SK-N-SH (cell line): ENCODE measurements around the gene RNF8. TPM values are rescaled to one million over a fixed set of nuclear protein-coding genes. Genes with fewer than 3 reads are reported as not detected.

Experiments
- CTCF ChIA-PET: fragments of 300-600, 350-600 bp; formaldehyde crosslinking; extraction: SDS; loops from one replicate; lab custom pipeline; 2021; lab: Yijun Ruan, JAX
- POLR2A ChIA-PET: fragments of 350-600 bp; sonication (Branson Sonifier 250); formaldehyde crosslinking; extraction: SDS; loops from one replicate; lab custom pipeline; 2020; ENCODE audit warnings: antibody characterized with exemption, inconsistent platforms; lab: Yijun Ruan, JAX
- DNase-seq: peaks from one replicate; pipeline ENCODE4 v3.0.0; 2012
- H2AFZ ChIP-seq: fragments of 200-600 bp; sonication (generic); 2 replicates; pipeline ENCODE4 v1.8.1; 2016; ENCODE audit warnings: antibody characterized with exemption, mild to moderate bottlenecking, low read depth
- H3F3A ChIP-seq: fragments of 200-600 bp; sonication (generic); replicated peaks from 2 replicates; pipeline ENCODE3; 2016; ENCODE audit warnings: antibody characterized with exemption, mild to moderate bottlenecking; ENCODE audit not compliant: insufficient read depth
- H3K27ac ChIP-seq, 2 experiments: fragments of 200-500 bp in 1 of 2; fragments of 200-600 bp in 1 of 2; sonication (Bioruptor generic) in 1 of 2; sonication (generic), shearing (Covaris generic) in 1 of 2; 2 replicates each; pipeline versions ENCODE4 v1.5.1 to v1.6.1; 2014 to 2016; ENCODE audit warnings: low read depth in 2 of 2, inconsistent platforms in 1 of 2, low read length in 1 of 2, mild to moderate bottlenecking in 1 of 2, mixed read lengths in 1 of 2
- H3K27me3 ChIP-seq: fragments of 200-600 bp; sonication (generic), shearing (Covaris generic); 2 replicates; pipeline ENCODE4 v1.6.1; 2016; ENCODE audit warnings: mixed run types; ENCODE audit not compliant: insufficient read depth
- H3K36me3 ChIP-seq, 2 experiments: fragments of 200-500 bp in 1 of 2; fragments of 200-600 bp in 1 of 2; sonication (Bioruptor generic) in 1 of 2; sonication (generic) in 1 of 2; replicated peaks in 1 of 2; 2 replicates each; pipeline versions ENCODE3 to v1.5.1; 2014 to 2016; ENCODE audit warnings: low read length in 1 of 2, mild to moderate bottlenecking in 1 of 2; ENCODE audit not compliant: insufficient read depth in 2 of 2, control insufficient read depth in 1 of 2
- H3K4me1 ChIP-seq, 2 experiments: fragments of 200-500 bp in 1 of 2; fragments of 200-600 bp in 1 of 2; sonication (Bioruptor generic) in 1 of 2; sonication (generic), shearing (Covaris generic) in 1 of 2; 2 replicates each; pipeline versions ENCODE4 v1.5.1 to v1.6.1; 2014 to 2016; ENCODE audit warnings: low read depth in 1 of 2, low read length in 1 of 2, mixed run types in 1 of 2; ENCODE audit not compliant: insufficient read depth in 2 of 2, control insufficient read depth in 1 of 2
- H3K4me2 ChIP-seq: fragments of 200-600 bp; sonication (generic), shearing (Covaris generic); 2 replicates; pipeline ENCODE4 v1.6.1; 2017; ENCODE audit warnings: mixed run types
- H3K4me3 ChIP-seq, 2 experiments: fragments of 200-500 bp in 1 of 2; fragments of 200-600 bp in 1 of 2; sonication (Bioruptor generic) in 1 of 2; sonication (generic), shearing (Covaris generic) in 1 of 2; 2 replicates each; pipeline versions ENCODE4 v1.5.1 to v1.8.1; 2014 to 2016; ENCODE audit warnings: low read depth in 2 of 2, inconsistent platforms in 1 of 2, low read length in 1 of 2, mild to moderate bottlenecking in 1 of 2, mixed read lengths in 1 of 2, moderate library complexity in 1 of 2
- H3K79me2 ChIP-seq: fragments of 200-600 bp; sonication (generic); 2 replicates; pipeline ENCODE4 v1.8.1; 2017; ENCODE audit warnings: mild to moderate bottlenecking; ENCODE audit not compliant: insufficient read depth
- H3K9ac ChIP-seq: fragments of 200-600 bp; sonication (generic); 2 replicates; pipeline ENCODE4 v1.6.1; 2017; ENCODE audit warnings: mixed run types
- H3K9me2 ChIP-seq: fragments of 200-600 bp; sonication (generic); 2 replicates; pipeline ENCODE4 v1.6.1; 2017; ENCODE audit warnings: mixed run types
- H3K9me3 ChIP-seq: fragments of 200-600 bp; sonication (generic); 2 replicates; pipeline ENCODE4 v1.6.1; 2017; ENCODE audit warnings: mixed run types, mild to moderate bottlenecking, moderate library complexity
- H4K20me1 ChIP-seq: fragments of 200-600 bp; sonication (generic); 2 replicates; pipeline ENCODE4 v1.6.1; 2017; ENCODE audit warnings: mild to moderate bottlenecking, mixed run types; ENCODE audit not compliant: insufficient read depth
- CHD2 ChIP-seq: fragments of 150-350 bp; IDR thresholded peaks from 2 replicates; pipeline ENCODE4 v1.6.1; 2018; ENCODE audit warnings: low read length; ENCODE audit not compliant: partially characterized antibody
- EZH2phosphoT487 ChIP-seq: fragments of 200-600 bp; sonication (generic); IDR thresholded peaks from 2 replicates; pipeline ENCODE4 v1.6.1; 2017; ENCODE audit warnings: low read depth, mixed run types, mild to moderate bottlenecking, antibody characterized with exemption, moderate library complexity, borderline replicate concordance
- FOSL2 ChIP-seq: IDR thresholded peaks from 2 replicates; pipeline ENCODE4 v1.4.0; 2012; ENCODE audit warnings: low read depth, mild to moderate bottlenecking, moderate library complexity, borderline replicate concordance
- FOXM1 ChIP-seq: IDR thresholded peaks from 2 replicates; pipeline ENCODE4 v1.4.0; 2012; ENCODE audit warnings: low read depth, mild to moderate bottlenecking
- GABPA ChIP-seq: IDR thresholded peaks from 2 replicates; pipeline ENCODE4 v1.4.0; 2012; ENCODE audit warnings: low read depth, mild to moderate bottlenecking
- GATA2 ChIP-seq: sonication (generic); formaldehyde crosslinking; IDR thresholded peaks from 2 replicates; pipeline ENCODE4 v1.5.0; 2020; ENCODE audit warnings: mild to moderate bottlenecking, missing genetic modification reagents
- MXI1 ChIP-seq: IDR thresholded peaks from 2 replicates; pipeline ENCODE4 v1.6.1; 2012; ENCODE audit warnings: mild to moderate bottlenecking, low read depth, low read length, improper control_type of control experiment
- NFIC ChIP-seq: IDR thresholded peaks from 2 replicates; pipeline ENCODE4 v1.4.0; 2012; ENCODE audit warnings: borderline replicate concordance
- SMC3 ChIP-seq: IDR thresholded peaks from 2 replicates; pipeline ENCODE4 v1.6.1; 2012; ENCODE audit warnings: low read depth, low read length, improper control_type of control experiment
- WGBS: methylation state at CpG from one replicate; pipeline ENCODE4 v1.1.6; 2017; ENCODE audit warnings: low lambda C conversion rate; 5-methylcytosine and 5-hydroxymethylcytosine counted together
- polyA plus RNA-seq, 3 experiments: library from polyadenylated mRNA; depleted of rRNA; stranded (reverse); fragments of >200 nt; gene quantifications; 2 replicates each; pipeline ENCODE4 v1.2.3, GENCODE V29; 2012
- TF ChIP-seq, protein P1 (sequence below): IDR thresholded peaks from 2 replicates; pipeline ENCODE4; 2012
- TF ChIP-seq, protein P2 (sequence below): IDR thresholded peaks from 2 replicates; pipeline ENCODE4 v1.4.0; 2012; ENCODE audit warnings: low read depth, borderline replicate concordance
- TF ChIP-seq, protein P3 (sequence below): fragments of 200-600 bp; sonication (generic); IDR thresholded peaks from 2 replicates; pipeline ENCODE4 v1.6.1; 2017; ENCODE audit warnings: antibody characterized with exemption, mild to moderate bottlenecking, moderate library complexity

RNF8 gene
- polyA plus RNA-seq, 1 of the 3 experiments (the other 2 are of a cell fraction), result 21.7 TPM

DNA sequence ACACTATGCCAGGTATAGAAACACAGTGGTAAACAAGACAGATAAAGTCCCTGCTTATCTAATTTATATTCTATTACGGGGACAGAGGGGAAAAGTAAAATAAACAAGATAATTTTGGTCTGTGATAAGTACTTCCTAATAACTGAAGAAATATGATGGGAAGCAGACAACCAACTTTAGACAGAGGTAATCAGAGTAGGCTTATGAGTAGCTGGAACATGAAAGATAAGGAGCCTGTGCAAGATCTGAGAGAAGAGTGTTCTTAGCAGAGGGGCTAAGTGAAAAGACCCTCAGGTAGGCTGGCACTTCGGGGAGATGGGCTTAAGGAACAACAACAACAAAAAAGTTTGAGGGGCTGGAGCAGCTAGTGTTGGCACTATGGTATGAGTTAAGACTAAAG, 4.1 kb downstream of the RNF8 start:
- CTCF ChIA-PET, result no interaction called here
- no peaks in the 10 kb centered on the region for H3K9me2 ChIP-seq
- H3F3A ChIP-seq, result no peaks in the 10 kb centered on the region
- no peak overlapping the region; a peak in 1 of 4 replicates for H3K27ac ChIP-seq
- H3K4me3 ChIP-seq, result no peak overlapping the region
- peaks cover 63% of the 10 kb centered on the region for H3K79me2 ChIP-seq
- H3K4me2 ChIP-seq, result no peak overlapping the region
- H3K9me3 ChIP-seq, result no peaks in the 10 kb centered on the region
- H4K20me1 ChIP-seq, result no peaks in the 10 kb centered on the region
- H3K36me3 ChIP-seq, result peaks cover 7 to 29% of the 10 kb centered on the region in 2 experiments
- TF ChIP-seq FOSL2, result no peak
- no peak for TF ChIP-seq CHD2
- no peak for TF ChIP-seq GABPA
- TF ChIP-seq, protein P1, sequence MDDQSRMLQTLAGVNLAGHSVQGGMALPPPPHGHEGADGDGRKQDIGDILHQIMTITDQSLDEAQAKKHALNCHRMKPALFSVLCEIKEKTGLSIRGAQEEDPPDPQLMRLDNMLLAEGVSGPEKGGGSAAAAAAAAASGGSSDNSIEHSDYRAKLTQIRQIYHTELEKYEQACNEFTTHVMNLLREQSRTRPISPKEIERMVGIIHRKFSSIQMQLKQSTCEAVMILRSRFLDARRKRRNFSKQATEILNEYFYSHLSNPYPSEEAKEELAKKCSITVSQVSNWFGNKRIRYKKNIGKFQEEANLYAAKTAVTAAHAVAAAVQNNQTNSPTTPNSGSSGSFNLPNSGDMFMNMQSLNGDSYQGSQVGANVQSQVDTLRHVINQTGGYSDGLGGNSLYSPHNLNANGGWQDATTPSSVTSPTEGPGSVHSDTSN, result no peak
- TF ChIP-seq, protein P2, sequence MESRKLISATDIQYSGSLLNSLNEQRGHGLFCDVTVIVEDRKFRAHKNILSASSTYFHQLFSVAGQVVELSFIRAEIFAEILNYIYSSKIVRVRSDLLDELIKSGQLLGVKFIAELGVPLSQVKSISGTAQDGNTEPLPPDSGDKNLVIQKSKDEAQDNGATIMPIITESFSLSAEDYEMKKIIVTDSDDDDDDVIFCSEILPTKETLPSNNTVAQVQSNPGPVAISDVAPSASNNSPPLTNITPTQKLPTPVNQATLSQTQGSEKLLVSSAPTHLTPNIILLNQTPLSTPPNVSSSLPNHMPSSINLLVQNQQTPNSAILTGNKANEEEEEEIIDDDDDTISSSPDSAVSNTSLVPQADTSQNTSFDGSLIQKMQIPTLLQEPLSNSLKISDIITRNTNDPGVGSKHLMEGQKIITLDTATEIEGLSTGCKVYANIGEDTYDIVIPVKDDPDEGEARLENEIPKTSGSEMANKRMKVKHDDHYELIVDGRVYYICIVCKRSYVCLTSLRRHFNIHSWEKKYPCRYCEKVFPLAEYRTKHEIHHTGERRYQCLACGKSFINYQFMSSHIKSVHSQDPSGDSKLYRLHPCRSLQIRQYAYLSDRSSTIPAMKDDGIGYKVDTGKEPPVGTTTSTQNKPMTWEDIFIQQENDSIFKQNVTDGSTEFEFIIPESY, result no peak
- no peak for TF ChIP-seq SMC3
- TF ChIP-seq EZH2phosphoT487, result no peak
- H3K9ac ChIP-seq, result no peak overlapping the region
- H2AFZ ChIP-seq, result no peak overlapping the region
- POLR2A ChIA-PET, result no interaction called here
- 88% methylated on average over 2 of the region's 2 CpGs for WGBS
- DNase-seq, result no peak
- no peaks in the 10 kb centered on the region for H3K27me3 ChIP-seq
- H3K4me1 ChIP-seq, result peaks cover 0 to 14% of the 10 kb centered on the region in 2 experiments; a peak in 2 of 4 replicates

DNA sequence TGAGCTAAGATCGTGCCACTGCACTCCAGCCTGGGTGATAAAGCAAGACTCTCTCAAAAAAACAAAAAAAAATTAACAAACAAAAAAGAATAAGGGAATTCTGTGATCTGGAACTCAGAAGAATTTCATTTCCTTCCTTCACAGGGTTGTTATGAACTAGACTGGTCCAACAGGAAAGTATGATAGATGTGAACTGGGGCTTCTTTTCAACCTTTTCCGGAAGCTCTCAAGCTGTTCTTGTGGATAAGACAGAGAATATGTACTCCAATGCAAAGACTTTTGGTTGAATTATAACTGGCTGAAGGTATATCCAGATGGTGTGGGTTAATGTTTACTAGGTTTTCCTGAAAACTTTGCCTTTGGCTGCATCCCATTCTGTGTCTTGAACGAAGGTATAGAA, 5.3 kb downstream of the RNF8 start:
- ChIA-PET POLR2A (no interaction called here), CTCF (no interaction called here)

More for the DNA sequence above, 5.3 kb downstream of the RNF8 start:
- Histone ChIP-seq H3K27me3 (no peaks in the 10 kb centered on the region), H3K4me2 (no peak overlapping the region), H3K27ac (no peak overlapping the region), H3F3A (no peaks in the 10 kb centered on the region), H3K4me1 (peaks cover 0 to 16% of the 10 kb centered on the region in 2 experiments; a peak in 2 of 4 replicates), H2AFZ (no peak overlapping the region), H3K36me3 (peaks cover 7 to 36% of the 10 kb centered on the region in 2 experiments), H3K4me3 (no peak overlapping the region), H3K9me2 (no peaks in the 10 kb centered on the region), H3K9ac (no peak overlapping the region), H3K9me3 (no peaks in the 10 kb centered on the region), H4K20me1 (no peaks in the 10 kb centered on the region), H3K79me2 (peaks cover 61% of the 10 kb centered on the region)
- 82% methylated on average over 3 of the region's 3 CpGs for WGBS
- TF ChIP-seq MXI1 (no peak), SMC3 (no peak), NFIC (no peak), GATA2 (no peak), FOXM1 (no peak)
- TF ChIP-seq, protein P3, sequence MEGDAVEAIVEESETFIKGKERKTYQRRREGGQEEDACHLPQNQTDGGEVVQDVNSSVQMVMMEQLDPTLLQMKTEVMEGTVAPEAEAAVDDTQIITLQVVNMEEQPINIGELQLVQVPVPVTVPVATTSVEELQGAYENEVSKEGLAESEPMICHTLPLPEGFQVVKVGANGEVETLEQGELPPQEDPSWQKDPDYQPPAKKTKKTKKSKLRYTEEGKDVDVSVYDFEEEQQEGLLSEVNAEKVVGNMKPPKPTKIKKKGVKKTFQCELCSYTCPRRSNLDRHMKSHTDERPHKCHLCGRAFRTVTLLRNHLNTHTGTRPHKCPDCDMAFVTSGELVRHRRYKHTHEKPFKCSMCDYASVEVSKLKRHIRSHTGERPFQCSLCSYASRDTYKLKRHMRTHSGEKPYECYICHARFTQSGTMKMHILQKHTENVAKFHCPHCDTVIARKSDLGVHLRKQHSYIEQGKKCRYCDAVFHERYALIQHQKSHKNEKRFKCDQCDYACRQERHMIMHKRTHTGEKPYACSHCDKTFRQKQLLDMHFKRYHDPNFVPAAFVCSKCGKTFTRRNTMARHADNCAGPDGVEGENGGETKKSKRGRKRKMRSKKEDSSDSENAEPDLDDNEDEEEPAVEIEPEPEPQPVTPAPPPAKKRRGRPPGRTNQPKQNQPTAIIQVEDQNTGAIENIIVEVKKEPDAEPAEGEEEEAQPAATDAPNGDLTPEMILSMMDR, result no peak
- TF ChIP-seq, protein P1, result no peak
- DNase-seq, result no peak
